Measurements from ENCODE around the gene ZNF518B. TPM values are rescaled to one million over a fixed set of nuclear protein-coding genes. Genes with fewer than 3 reads are reported as not detected.

The ZNF518B gene
- total RNA-seq, 1 experiment from 2014 or later: 11.5 TPM

- Histone ChIP-seq H4K91ac (ENCODE audit: insufficient read length, low read depth, low read length) (no peak overlapping the region), H3K27me3 (ENCODE audit: insufficient read depth, low read length) (no peaks in the 10 kb centered on the region), H2BK12ac (ENCODE audit: insufficient read length, low read depth, low read length) (no peak overlapping the region), H3K23ac (ENCODE audit: insufficient read length, low read depth, low read length) (no peak overlapping the region), H2BK20ac (ENCODE audit: low read depth, low read length, poor library complexity, severe bottlenecking) (no peak overlapping the region), H2AFZ (ENCODE audit: low read length) (no peak overlapping the region), H4K5ac (ENCODE audit: insufficient read length, low read depth, low read length) (no peak overlapping the region), H4K20me1 (ENCODE audit: control insufficient read depth, insufficient read depth, insufficient read length) (no peaks in the 10 kb centered on the region), H3K4me2 (ENCODE audit: insufficient read depth, insufficient read length, low read length) (no peak overlapping the region), H3K4me1 (ENCODE audit: insufficient read depth, low read length) (peaks cover 8% of the 10 kb centered on the region; the same call in 1 of the 2 replicates), H4K8ac (replicated peaks; ENCODE audit: insufficient read length, low read depth, low read length) (no peak overlapping the region), H2BK5ac (ENCODE audit: insufficient read length, low read length) (no peak overlapping the region), H3K79me2 (ENCODE audit: insufficient read depth, low read length) (no peaks in the 10 kb centered on the region), H2BK120ac (ENCODE audit: low read depth, low read length, poor library complexity, severe bottlenecking) (no peak overlapping the region), H3K56ac (ENCODE audit: insufficient read length, low read depth, low read length) (no peak overlapping the region), H3T11ph (ENCODE audit: low read length) (no peak overlapping the region), H3K9ac (ENCODE audit: extremely low read depth, insufficient read length, low read length) (no peak overlapping the region), H3K27ac (ENCODE audit: insufficient read length, low read depth, low read length) (no peak overlapping the region), H3K9me3 (ENCODE audit: control insufficient read depth, low read depth, low read length) (no peaks in the 10 kb centered on the region), H3K4ac (ENCODE audit: low read depth, low read length) (no peak overlapping the region), H2AK5ac (ENCODE audit: insufficient read length, low read length) (no peak overlapping the region), H3K18ac (ENCODE audit: insufficient read length, low read depth, low read length) (no peak overlapping the region), H2BK15ac (ENCODE audit: low read depth, low read length) (no peak overlapping the region), H3K79me1 (ENCODE audit: insufficient read depth, low read depth, low read length, poor library complexity, severe bottlenecking) (no peaks in the 10 kb centered on the region), H3K23me2 (ENCODE audit: insufficient read length, low read depth, low read length, poor library complexity, severe bottlenecking) (no peaks in the 10 kb centered on the region), H3K14ac (ENCODE audit: insufficient read depth, low read length) (no peak overlapping the region)
- H3K4me3 Mint-ChIP-seq: no peak overlapping the region
- H3K4me1 Mint-ChIP-seq: peaks cover 22 to 23% of the 10 kb centered on the region in 2 experiments
- H3K27me3 Mint-ChIP-seq (ENCODE audit: low read depth): peaks cover 36% of the 10 kb centered on the region
- no CpG with 5 or more reads among the region's 5 CpGs for WGBS (ENCODE audit: extremely low coverage, insufficient read length, low lambda C conversion rate)
- 0 out of 7 replicates have a peak, but pooled peaks cover 0 to 1% (median 0%) of the 10 kb centered on the region in 3 experiments for H3K36me3 Mint-ChIP-seq (ENCODE audit: insufficient read depth in 1 of 3, low read depth in 3 of 3)
- no peak overlapping the region for H3K27ac Mint-ChIP-seq
- TF ChIP-seq, protein P1, sequence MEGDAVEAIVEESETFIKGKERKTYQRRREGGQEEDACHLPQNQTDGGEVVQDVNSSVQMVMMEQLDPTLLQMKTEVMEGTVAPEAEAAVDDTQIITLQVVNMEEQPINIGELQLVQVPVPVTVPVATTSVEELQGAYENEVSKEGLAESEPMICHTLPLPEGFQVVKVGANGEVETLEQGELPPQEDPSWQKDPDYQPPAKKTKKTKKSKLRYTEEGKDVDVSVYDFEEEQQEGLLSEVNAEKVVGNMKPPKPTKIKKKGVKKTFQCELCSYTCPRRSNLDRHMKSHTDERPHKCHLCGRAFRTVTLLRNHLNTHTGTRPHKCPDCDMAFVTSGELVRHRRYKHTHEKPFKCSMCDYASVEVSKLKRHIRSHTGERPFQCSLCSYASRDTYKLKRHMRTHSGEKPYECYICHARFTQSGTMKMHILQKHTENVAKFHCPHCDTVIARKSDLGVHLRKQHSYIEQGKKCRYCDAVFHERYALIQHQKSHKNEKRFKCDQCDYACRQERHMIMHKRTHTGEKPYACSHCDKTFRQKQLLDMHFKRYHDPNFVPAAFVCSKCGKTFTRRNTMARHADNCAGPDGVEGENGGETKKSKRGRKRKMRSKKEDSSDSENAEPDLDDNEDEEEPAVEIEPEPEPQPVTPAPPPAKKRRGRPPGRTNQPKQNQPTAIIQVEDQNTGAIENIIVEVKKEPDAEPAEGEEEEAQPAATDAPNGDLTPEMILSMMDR (conservative IDR thresholded peaks at IDR 0.05): no peak
- peaks cover 0 to 4% of the 10 kb centered on the region in 2 experiments; a peak in 1 of 5 replicates for H3K9me3 Mint-ChIP-seq
- no peak for DNase-seq
Observed at GRCh38 chr4:10502717-10503116, 45.5 kb upstream of the ZNF518B start.

All from H9 (cell line).